PC-9 (cell line): ENCODE results near the gene LIPC. TPM values are rescaled to one million over a fixed set of nuclear protein-coding genes. Genes with fewer than 3 reads are reported as not detected.

Source experiments
- Bru-seq: library from RNA; stranded (reverse); fragments of 400-500 nt; gene quantifications from one replicate; lab custom pipeline; 2021; lab: Mats Ljungman, UMichigan
- BruChase-seq, 2 experiments: library from RNA; stranded (reverse); fragments of 400-500 nt; gene quantifications; one replicate each; lab custom pipeline; 2021; lab: Mats Ljungman, UMichigan
- BruUV-seq: library from RNA; stranded (reverse); fragments of 400-500 nt; replicated peaks from 2 replicates; lab custom pipeline; 2021; lab: Mats Ljungman, UMichigan
- CTCF ChIA-PET: fragments of 300-600 bp; sonication (Branson Sonifier 250); formaldehyde crosslinking; loops from one replicate; lab custom pipeline; 2022; ENCODE audit warnings: antibody characterized with exemption; lab: Charles Lee
- POLR2A ChIA-PET: fragments of 300-600 bp; sonication (Branson Sonifier 250); formaldehyde crosslinking; loops from one replicate; lab custom pipeline; 2022; ENCODE audit warnings: antibody characterized with exemption; ENCODE audit not compliant: unreplicated experiment; lab: Charles Lee
- DNase-seq, 2 experiments: peaks; one replicate each; pipeline versions ENCODE4 v3.0.0 to v3.0.0-alpha.2; 2015 to 2022; ENCODE audit warnings: mixed read lengths in 1 of 2
- H2AFZ ChIP-seq: fragments of 200-600 bp; sonication (generic); 2 replicates; pipeline ENCODE4 v1.8.1; 2017; ENCODE audit warnings: antibody characterized with exemption
- H3F3A ChIP-seq: fragments of 200-600 bp; sonication (generic); 2 replicates; pipeline ENCODE4 v1.8.1; 2017; ENCODE audit warnings: antibody characterized with exemption, mild to moderate bottlenecking, low read depth; ENCODE audit not compliant: insufficient read depth
- H3K27ac ChIP-seq: fragments of 200-600 bp; sonication (generic); 2 replicates; pipeline ENCODE4 v1.6.1; 2016; ENCODE audit warnings: mixed run types
- H3K27me3 ChIP-seq: fragments of 200-600 bp; sonication (generic); 2 replicates; pipeline ENCODE4 v1.6.1; 2016; ENCODE audit warnings: low read depth, mixed run types; ENCODE audit not compliant: insufficient read depth
- H3K36me3 ChIP-seq: fragments of 200-600 bp; sonication (generic); 2 replicates; pipeline ENCODE4 v1.6.1; 2016; ENCODE audit warnings: low read depth, mixed run types
- H3K4me1 ChIP-seq: fragments of 200-600 bp; sonication (generic); replicated peaks from 2 replicates; pipeline ENCODE4 v1.6.1; 2016; ENCODE audit warnings: mixed run types; ENCODE audit not compliant: insufficient read depth
- H3K4me2 ChIP-seq: fragments of 200-600 bp; sonication (generic); 2 replicates; pipeline ENCODE4 v1.6.1; 2017; ENCODE audit warnings: mixed run types
- H3K4me3 ChIP-seq: fragments of 200-600 bp; sonication (generic); 2 replicates; pipeline ENCODE4 v1.6.1; 2016; ENCODE audit warnings: mixed run types
- H3K79me2 ChIP-seq: fragments of 200-600 bp; sonication (generic); 2 replicates; pipeline ENCODE4 v1.6.1; 2017; ENCODE audit warnings: low read depth, mixed run types
- H3K9me2 ChIP-seq: fragments of 200-600 bp; sonication (generic); 2 replicates; pipeline ENCODE4 v1.8.1; 2017; ENCODE audit warnings: mild to moderate bottlenecking; ENCODE audit not compliant: insufficient read depth
- H3K9me3 ChIP-seq: fragments of 200-600 bp; sonication (generic); 2 replicates; pipeline ENCODE4 v1.8.1; 2016; ENCODE audit warnings: low read depth; ENCODE audit not compliant: insufficient read depth
- H4K20me1 ChIP-seq: fragments of 200-600 bp; sonication (generic); 2 replicates; pipeline ENCODE4 v1.8.1; 2017; ENCODE audit not compliant: insufficient read depth
- EZH2 ChIP-seq: fragments of 200-600 bp; sonication (generic); IDR thresholded peaks from 2 replicates; pipeline ENCODE4 v1.8.0; 2017; ENCODE audit warnings: antibody characterized with exemption, low read depth
- intact Hi-C: fragments of 100-400 bp; cut with micrococcal nuclease; formaldehyde crosslinking; loops from one replicate; pipeline ENCODE4 v1.10.0; 2022; ENCODE audit not compliant: unreplicated experiment
- long read RNA-seq: library from polyadenylated mRNA; stranded (forward); transcript quantifications from one replicate; pipeline ENCODE4 v2.0.0, GENCODE V29; 2022
- total RNA-seq: library from RNA; stranded (reverse); gene quantifications from 2 replicates; pipeline ENCODE4 v1.2.3, GENCODE V29; 2021
- TF ChIP-seq, protein P1 (sequence below): fragments of 200-600 bp; sonication (generic); conservative IDR thresholded peaks from 2 replicates; pipeline ENCODE4 v1.6.1; 2017; ENCODE audit warnings: mixed run types, antibody characterized with exemption, mild to moderate bottlenecking, moderate library complexity

LIPC gene
- not detected in 2 replicates for total RNA-seq
- percentile 15 among the genes with signal in this experiment for Bru-seq, nascent RNA
- percentile 9 among the genes with signal in this experiment for BruChase-seq, experiment 1, labeled RNA remaining after a 2-hour chase
- BruChase-seq, experiment 2, labeled RNA remaining after a 6-hour chase = percentile 8 among the genes with signal in this experiment
- long read RNA-seq, partial matches to known transcripts = 0 of 6 reads
- long read RNA-seq, other reads (novel, unspliced or antisense) = 6 of 6 reads

DNA sequence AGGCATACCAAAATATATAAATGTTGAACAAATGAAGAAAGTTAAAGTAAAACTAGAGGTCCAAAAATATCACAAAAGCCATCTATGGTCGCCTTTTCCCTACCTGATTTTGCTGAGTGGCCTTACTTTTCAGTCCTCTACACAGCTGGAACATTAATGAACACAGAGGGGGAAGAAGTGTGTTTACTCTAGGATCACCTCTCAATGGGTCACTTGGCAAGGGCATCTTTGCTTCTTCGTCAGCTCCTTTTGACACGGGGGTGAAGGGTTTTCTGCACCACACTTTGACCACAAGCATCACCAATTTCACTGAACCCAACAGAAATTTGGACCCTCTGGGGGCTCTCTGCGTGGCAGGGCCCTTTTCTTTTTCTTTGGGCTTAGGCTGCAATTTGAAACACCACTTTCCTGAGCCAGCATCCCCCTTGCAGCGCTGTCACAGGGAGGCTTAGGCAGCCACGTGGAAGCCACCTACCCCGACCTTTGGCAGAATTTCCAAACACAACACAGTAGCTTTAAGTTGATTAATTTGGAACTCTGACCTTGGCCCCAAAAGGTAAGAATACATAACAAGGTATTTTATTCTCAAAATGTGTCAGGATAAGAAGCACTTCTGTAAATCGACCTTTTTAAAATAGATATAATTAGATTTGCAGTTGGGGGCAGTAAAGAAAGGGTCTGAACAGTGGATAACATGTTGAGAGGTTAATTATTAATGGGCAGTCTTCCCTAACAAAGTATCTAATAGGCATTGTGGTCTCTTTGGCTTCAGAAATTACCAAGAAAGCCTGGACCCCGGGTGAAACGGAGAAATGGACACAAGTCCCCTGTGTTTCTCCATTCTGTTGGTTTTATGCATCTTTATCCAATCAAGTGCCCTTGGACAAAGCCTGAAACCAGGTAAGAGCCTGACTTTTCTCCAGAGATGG lies at the start of gene LIPC:
TSS of gene LIPC (plus strand) at position 771 of the 929 bp plus-strand sequence. CDS start at position 813, 42 bp downstream.
- Histone ChIP-seq H3K27ac (peak within 1 kb of the TSS; percentile 71), H3K27me3 (no peaks in the 10 kb centered on the region), H3K4me3 (no peak within 1 kb of the TSS), H3F3A (peaks cover 10% of the 10 kb centered on the region; the same call in 1 of the 2 replicates), H4K20me1 (no peaks in the 10 kb centered on the region), H3K79me2 (no peaks in the 10 kb centered on the region), H3K4me2 (peak within 1 kb of the TSS; percentile 26), H3K4me1 (peaks cover 30% of the 10 kb centered on the region), H3K9me2 (no peaks in the 10 kb centered on the region), H2AFZ (no peak within 1 kb of the TSS), H3K36me3 (no peaks in the 10 kb centered on the region), H3K9me3 (no peaks in the 10 kb centered on the region)
- intact Hi-C loops = no loop called here
- TF ChIP-seq, protein P1, sequence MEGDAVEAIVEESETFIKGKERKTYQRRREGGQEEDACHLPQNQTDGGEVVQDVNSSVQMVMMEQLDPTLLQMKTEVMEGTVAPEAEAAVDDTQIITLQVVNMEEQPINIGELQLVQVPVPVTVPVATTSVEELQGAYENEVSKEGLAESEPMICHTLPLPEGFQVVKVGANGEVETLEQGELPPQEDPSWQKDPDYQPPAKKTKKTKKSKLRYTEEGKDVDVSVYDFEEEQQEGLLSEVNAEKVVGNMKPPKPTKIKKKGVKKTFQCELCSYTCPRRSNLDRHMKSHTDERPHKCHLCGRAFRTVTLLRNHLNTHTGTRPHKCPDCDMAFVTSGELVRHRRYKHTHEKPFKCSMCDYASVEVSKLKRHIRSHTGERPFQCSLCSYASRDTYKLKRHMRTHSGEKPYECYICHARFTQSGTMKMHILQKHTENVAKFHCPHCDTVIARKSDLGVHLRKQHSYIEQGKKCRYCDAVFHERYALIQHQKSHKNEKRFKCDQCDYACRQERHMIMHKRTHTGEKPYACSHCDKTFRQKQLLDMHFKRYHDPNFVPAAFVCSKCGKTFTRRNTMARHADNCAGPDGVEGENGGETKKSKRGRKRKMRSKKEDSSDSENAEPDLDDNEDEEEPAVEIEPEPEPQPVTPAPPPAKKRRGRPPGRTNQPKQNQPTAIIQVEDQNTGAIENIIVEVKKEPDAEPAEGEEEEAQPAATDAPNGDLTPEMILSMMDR = no peak
- TF ChIP-seq EZH2 = no peak
- POLR2A ChIA-PET = interaction anchor here (0.5 kb wide), 1 partner anchor 98 kb away, joined by 7 read pairs; no protein-coding TSS in a partner anchor
- DNase-seq = no peak
- CTCF ChIA-PET = no interaction called here
- no TSS peak for BruUV-seq

DNA sequence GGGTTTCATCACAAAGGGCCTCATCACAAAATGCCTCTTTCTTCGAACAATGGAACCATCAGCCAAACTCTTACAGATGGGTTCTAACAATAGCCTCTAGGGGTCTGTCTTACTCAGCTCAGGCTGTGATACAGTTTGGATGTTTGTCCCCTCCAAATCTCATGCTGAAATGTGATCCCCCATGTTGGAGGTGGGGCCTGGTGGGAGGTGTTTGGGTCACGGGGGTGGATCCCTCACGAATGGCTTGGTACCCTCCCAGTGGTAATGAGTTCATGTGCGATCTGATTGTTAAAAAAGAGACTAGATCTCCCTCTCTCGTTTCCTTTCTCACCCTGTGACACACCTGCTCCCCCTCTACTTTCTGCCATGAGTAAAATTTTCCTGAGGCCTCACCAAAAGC lies 47.9 kb upstream of the LIPC start:
- no peaks in the 10 kb centered on the region for H3K36me3 ChIP-seq
- CTCF ChIA-PET = no interaction called here
- TF ChIP-seq, protein P1 = no peak
- no peak for TF ChIP-seq EZH2
- H3K9me2 ChIP-seq = no peaks in the 10 kb centered on the region
- no peaks in the 10 kb centered on the region for H3K27me3 ChIP-seq
- no peak for DNase-seq
- H2AFZ ChIP-seq = no peak overlapping the region
- no peaks in the 10 kb centered on the region for H3K79me2 ChIP-seq
- H3K9me3 ChIP-seq = no peaks in the 10 kb centered on the region
- H3K4me2 ChIP-seq = no peak overlapping the region
- intact Hi-C loops = no loop called here
- H3F3A ChIP-seq = no peaks in the 10 kb centered on the region
- peaks cover 5% of the 10 kb centered on the region for H3K4me1 ChIP-seq
- POLR2A ChIA-PET = no interaction called here
- BruUV-seq = no TSS peak
- no peaks in the 10 kb centered on the region for H4K20me1 ChIP-seq
- H3K27ac ChIP-seq = no peak overlapping the region
- H3K4me3 ChIP-seq = no peak overlapping the region

DNA sequence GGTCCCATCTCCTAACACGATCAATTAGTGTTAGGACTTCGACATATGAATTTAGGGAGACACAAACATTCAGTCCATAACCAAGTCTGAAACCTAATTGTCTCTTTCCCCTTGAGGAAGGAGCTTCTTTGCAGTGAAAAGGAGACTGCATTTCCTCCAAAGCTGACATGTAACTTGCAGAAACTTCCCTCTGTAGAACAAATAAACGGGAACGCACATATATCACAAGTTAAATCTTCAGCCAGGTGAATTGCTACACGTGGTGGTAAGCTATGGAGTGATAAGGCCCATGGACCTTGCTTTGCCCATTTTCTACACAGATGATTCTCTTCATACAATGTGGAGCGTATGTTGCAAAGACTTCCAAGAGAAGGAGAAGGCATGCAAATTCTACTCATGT lies 47.1 kb upstream of the LIPC start:
- H3K4me2 ChIP-seq = no peak overlapping the region
- intact Hi-C loops = no loop called here
- H3K79me2 ChIP-seq = no peaks in the 10 kb centered on the region
- no peaks in the 10 kb centered on the region for H3K36me3 ChIP-seq
- H3K4me3 ChIP-seq = no peak overlapping the region
- H3F3A ChIP-seq = no peaks in the 10 kb centered on the region
- ChIA-PET CTCF (no interaction called here), POLR2A (no interaction called here)
- H3K27me3 ChIP-seq = no peaks in the 10 kb centered on the region
- H3K4me1 ChIP-seq = peaks cover 13% of the 10 kb centered on the region
- DNase-seq = no peak
- H3K9me3 ChIP-seq = no peaks in the 10 kb centered on the region
- TF ChIP-seq EZH2 = no peak
- TF ChIP-seq, protein P1 = no peak
- H3K9me2 ChIP-seq = no peaks in the 10 kb centered on the region
- BruUV-seq = no TSS peak
- H2AFZ ChIP-seq = no peak overlapping the region
- no peaks in the 10 kb centered on the region for H4K20me1 ChIP-seq
- H3K27ac ChIP-seq = no peak overlapping the region
